GM19238 (cell line): ENCODE data around the gene RIT2.
"Not testable (repeated sequence)": the region's sequence is repeated elsewhere in the genome, so short reads cannot be mapped to it uniquely, and the experiment has no call there.

Source experiments
- DNase-seq: peaks from one replicate; pipeline ENCODE4 v3.0.0; 2011; ENCODE audit warnings: low spot score; ENCODE audit not compliant: insufficient read length

Gene RIT2

DNA sequence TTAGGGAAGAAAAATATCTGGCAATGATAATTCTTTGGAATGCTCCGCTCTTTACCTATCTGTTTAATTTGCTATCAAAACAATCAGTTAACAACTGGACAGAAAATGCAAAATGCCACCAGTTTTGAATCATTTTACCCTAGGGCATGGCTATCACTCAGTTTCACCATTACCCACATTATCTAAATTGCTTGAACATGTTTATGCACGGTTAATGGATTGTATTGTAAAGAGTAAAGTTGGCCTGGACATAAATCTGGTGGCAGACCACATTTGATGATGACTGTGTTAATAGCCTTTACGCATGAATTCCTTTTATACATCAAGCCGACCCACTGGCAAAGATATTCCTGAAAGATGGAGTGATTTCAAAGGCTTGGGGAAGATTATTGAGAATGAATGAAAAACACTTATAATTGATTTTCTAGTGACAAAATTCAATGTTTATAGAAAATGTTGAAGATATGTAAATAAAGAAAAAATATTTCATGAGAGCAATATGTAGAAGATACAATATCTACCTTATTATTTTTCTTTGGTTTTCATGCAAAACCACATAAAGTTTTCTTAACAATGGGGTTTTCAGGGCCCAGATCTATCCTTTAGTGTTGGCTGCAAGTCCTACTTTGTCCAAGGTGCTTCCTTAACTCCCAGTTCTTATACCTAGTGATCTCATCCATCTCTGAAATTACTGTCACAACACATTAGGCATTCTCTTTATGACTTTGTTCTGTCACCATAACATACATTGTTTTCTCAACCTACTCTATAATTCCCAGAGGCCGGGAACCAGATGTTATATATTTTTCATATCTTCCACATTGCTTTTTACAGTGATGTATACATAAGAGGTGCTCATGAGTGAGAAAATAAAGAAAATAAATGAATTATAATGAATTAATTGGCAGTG lies 265.1 kb downstream of the RIT2 start:
- DNase-seq: no peak

- no peak for DNase-seq
Measured at GRCh38 chr18:42839408-42839807, 276.1 kb downstream of the RIT2 start.

DNA sequence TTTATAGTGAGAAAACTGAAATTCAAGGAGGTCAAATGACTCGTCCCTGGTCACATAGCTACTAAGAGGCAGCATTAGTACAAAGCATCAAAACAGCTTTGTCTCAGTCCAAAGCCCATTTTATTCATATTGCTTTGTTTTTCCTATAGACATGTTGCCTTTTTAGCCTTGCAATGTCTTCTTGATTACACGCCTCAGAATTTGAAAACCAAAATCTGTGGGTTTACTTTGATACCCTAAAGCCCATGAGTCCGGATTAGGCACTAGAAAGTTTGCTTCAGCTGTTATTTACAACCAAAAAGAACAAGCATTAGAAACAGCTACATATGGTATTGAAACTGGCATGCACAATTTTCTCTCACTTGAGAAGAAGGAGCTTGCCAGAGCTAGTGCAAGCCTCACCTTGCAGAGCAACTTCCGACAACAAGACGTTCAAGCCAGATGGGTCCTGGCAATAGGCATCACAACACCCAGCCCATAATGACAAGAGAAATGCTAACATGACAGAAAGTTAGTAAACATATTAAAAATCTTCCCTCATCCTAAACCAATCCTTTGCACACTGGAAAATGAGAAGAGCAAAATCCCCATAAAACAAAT lies 276.8 kb downstream of the RIT2 start:
- DNase-seq: no peak

DNA sequence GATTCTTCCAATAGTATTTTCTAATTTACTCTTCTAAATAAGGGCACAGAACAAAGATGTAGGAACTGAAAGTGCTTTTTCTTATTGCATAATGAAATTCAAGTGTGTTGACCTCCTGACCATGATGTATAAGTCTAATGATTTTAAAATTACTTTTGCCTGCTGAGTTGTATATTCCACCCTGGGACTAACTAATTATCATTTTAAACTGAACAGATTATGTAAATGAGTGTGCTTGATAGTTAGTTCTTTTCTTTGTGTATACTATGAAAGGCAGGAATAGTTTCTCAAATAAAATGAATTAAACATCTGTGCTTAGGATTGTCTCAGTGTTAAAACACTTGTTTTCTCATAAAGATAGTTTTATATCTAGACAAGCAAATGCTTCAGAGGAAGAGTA lies 284.5 kb downstream of the RIT2 start:
- no peak for DNase-seq

DNA sequence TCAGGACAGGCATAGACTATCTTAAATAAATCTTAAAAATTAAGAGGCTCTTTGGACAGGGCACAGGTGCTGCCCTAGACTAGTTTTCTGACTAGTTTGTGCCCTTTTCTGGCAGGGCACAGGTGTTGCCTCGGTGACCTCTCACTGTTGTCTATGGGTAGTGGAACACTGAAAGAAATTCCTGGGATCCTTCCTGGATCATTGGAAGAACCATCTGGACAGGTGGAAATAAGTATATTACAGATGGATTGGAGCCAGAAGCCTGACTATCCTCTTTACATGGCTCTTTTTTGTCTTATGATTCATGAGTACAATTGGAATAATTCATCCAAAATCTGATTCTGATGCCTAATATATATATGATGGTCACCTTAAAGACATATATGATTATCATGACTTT lies 286.6 kb downstream of the RIT2 start:
- no peak for DNase-seq

GRCh38 chr18:42824178-42824577 lies 291.3 kb downstream of the RIT2 start:
- DNase-seq: no peak

DNA sequence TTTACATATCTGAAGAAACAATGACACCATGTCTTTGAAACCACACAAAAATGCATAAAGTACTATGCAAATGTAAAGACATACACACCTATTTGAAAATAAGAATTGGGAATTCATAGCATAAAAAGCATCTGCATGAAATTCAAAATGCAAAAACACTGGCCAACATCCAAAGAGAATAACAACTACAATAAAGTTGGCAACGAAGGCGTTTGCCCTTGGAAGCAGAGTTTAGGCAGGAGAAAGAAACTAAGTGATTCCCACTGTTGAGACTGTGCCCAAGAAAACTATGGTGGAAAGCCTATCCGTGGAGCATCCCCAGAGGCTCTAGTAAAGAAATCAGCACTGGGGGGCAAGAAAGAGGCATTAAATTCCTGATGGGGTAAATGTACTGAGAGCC lies 292.8 kb downstream of the RIT2 start:
- DNase-seq: no peak

DNA sequence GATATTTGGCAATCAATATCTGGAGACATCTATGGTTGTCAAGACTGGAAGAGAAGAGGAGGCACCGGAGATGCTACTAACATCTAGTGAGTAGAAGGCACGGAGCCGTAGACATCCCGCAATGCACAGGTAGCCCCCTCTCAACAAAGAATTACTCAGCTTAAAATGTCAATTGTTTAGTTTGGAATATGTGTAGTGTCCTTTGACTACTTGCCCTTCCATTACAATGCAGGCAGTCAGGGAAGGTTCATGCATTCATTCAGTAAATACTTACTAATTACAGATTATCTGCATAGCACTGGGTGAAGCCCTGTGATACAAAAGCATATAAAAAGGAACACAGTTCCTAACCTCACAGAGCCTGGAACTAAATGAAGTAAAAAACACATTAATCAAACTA lies 294.0 kb downstream of the RIT2 start:
- no peak for DNase-seq

DNA sequence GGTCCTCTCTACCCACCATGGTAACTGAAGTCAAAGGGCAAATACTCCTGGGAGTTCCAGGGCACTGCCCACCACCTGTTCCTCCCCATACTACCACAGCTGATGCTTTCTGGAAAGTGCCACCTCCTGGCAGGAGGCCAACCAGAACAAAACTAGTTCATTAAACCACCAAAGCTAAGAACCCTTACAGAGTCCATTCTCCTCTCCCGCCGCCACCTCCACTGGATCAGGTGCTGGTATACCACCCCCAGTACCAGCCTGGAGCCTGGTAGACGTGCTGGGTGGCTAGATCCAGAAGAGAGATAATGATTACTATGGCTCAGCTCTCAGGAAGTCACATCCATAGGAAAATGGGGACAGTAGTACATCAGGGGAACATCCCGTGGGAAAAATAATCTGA lies 300.9 kb downstream of the RIT2 start:
- DNase-seq: no peak

DNA sequence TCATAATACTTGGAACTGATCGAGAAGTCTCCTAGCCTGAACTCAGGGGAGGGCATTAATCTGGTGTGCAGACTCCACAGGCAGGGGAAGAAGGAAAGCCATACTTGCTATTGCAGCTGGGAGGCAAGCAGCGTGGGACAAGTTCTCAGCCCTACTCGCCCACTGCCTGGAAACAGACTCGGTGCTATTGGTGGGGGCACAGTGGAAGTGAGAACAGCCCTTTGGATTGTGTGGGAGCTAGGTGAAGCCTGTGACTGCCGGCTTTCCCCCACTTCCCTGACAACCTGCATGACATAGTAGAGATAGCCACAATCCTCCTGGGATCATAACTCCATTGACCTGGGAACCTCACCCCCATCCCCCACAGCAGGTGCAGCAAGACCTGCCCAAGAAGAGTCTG lies 301.3 kb downstream of the RIT2 start:
- no peak for DNase-seq

DNA sequence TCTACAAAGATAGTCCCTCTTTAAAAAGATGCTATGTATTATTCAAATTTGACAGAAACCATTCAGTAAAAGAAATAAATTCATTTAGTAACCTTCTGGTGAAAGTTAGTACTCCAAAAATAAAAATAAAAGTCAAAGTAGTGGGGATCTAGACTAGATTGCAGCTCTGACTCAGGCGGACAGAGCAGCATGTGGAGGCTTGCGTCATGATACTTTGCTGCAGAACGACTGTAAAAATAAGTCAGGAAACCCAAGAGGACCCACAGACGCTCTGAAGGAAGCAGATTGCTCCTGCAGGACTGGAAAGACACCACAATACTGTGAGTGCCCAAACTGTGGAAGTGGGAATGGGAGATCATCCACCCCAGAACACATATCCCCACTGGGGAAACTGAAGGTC lies 301.9 kb downstream of the RIT2 start:
- DNase-seq: no peak

GRCh38 chr18:42807887-42808286 lies 307.6 kb downstream of the RIT2 start:
- DNase-seq: no peak

- DNase-seq: no peak
Measured at GRCh38 chr18:42801706-42802105, 313.8 kb downstream of the RIT2 start.

- DNase-seq: no peak
Measured at GRCh38 chr18:42798606-42799170, 316.8 kb downstream of the RIT2 start.

- not testable (repeated sequence) for DNase-seq
Measured at GRCh38 chr18:42795213-42795789, 320.2 kb downstream of the RIT2 start.

DNA sequence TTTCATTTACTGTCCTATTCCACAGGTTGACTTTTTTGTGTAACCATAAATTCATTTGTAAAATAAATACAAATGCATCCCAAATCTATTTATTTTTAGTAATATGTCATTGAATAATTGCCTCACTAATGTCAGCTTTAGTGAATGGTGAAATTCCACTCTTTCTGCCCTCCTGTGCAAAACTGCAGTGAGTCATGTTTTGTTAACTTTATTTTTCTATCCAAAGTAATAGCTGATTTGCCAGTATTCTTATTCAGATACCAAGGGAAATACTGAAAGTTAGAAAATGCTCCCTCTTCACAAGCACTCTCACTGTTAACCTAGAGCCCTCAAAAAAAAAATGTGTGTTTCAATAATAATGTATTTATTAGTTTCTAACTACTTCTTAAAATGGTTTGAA lies 322.8 kb downstream of the RIT2 start:
- no peak for DNase-seq

DNA sequence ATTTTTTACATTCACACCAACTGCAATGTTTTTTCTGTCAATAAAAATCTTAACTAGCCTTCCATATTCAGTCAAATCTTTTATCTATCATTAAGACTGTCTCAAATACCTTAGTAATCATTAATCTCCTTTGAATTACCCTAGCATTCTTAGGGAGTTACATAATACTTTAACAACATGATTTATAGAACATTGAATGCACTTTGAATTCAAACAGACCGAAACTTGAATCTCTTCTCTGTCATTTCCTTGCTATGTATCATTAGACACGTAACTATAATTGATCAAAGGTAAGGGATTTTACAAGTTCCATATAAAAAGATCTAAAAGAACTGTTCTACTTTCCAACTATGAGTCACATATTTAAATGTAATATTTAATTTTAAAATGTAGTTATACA lies 330.9 kb downstream of the RIT2 start:
- DNase-seq: no peak

- DNase-seq: no peak
Measured at GRCh38 chr18:42782929-42783328, 332.6 kb downstream of the RIT2 start.

DNA sequence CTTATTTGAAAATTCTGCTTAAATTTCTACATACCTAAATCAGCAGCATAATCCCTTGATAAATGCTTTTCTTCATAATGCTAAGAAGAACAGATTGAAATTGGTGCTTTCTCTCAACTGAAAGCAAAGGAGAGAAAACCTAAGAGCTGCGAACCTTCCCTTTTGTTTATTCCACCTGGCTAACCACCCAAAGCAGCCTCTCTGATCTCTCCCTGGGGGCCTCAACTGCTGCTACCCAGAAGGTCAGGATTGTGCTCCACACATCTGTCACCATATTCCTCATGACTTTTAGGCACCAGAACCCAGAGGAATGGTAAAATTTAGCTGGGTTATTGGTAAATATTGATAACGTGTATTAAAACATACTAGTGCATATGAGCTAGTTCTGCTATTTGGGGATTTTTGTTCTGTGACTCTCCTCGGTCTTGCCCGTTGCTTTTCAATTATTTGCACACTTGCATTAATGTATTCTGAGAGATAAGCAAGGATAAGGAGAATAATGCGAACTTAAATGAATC lies 334.1 kb downstream of the RIT2 start:
- no peak for DNase-seq

GRCh38 chr18:42780171-42780570 lies 335.3 kb downstream of the RIT2 start:
- DNase-seq: no peak

GRCh38 chr18:42778445-42779042 lies 336.9 kb downstream of the RIT2 start:
- DNase-seq: no peak

DNA sequence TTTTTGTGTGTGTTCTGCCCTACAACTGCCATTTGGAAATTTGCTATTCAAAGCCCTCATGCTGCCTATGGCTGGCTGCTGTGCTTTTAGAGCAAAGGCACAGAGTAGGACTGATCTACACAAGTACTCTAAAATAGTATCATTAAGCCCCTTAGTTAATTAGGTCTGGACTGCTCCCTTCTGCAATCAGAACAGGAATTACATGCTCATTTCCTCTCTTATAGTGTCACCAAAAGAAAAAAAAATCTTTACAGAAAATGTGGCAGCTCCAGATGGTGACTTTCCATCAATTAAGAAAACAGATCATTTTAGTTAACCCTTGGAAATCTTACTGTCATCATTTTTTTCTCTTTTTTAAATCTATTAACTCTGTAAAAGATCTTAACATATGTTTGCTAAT lies 337.5 kb downstream of the RIT2 start:
- DNase-seq: no peak
